ENCODE results near the gene USH1C. TPM values are rescaled to one million over a fixed set of nuclear protein-coding genes. Genes with fewer than 3 reads are reported as not detected.

USH1C gene
- total and polyA plus RNA-seq, 4 donors, result 0.09 to 1.3 (median 0.75) TPM

- Histone ChIP-seq H3K36me3 (ENCODE audit: control insufficient read depth in 4 of 4, insufficient read depth in 3 of 4, low read depth in 1 of 4, low read length in 3 of 4) (no peaks in the 10 kb centered on the region), H3K4me3 (ENCODE audit: low read depth in 1 of 3, low read length in 3 of 3) (no peak overlapping the region), H3K27ac (ENCODE audit: low read depth in 1 of 2, low read length in 2 of 2) (no peak overlapping the region), H3K4me1 (ENCODE audit: control insufficient read depth in 4 of 4, insufficient read depth in 4 of 4, low read length in 3 of 4) (no peaks in the 10 kb centered on the region), H3K9ac (ENCODE audit: low read depth in 1 of 2, low read length in 2 of 2) (no peak overlapping the region), H3K9me3 (ENCODE audit: control insufficient read depth in 4 of 4, low read length in 3 of 4) (no peaks in the 10 kb centered on the region), H3K27me3 (ENCODE audit: control insufficient read depth in 4 of 4, insufficient read depth in 4 of 4, low read length in 3 of 4) (no peaks in the 10 kb centered on the region)
- no peak for TF ChIP-seq ZBTB33 (IDR thresholded peaks at IDR 0.05)
- no peak for TF ChIP-seq FOXA2 (IDR thresholded peaks at IDR 0.05)
- TF ChIP-seq JUND (IDR thresholded peaks at IDR 0.05), result no peak
- WGBS, result 71% methylated on average over 9 of the region's 9 CpGs
- DNase-seq (ENCODE audit: low spot score), result no peak
These were observed 49.4 kb upstream of the USH1C start for GRCh38 chr11:17593466-17594245.

GRCh38 chr11:17591293-17591692 is 47.1 kb upstream of the USH1C start:
- no peak overlapping the region for H3K27ac ChIP-seq (ENCODE audit: low read depth in 1 of 2, low read length in 2 of 2)
- H3K4me3 ChIP-seq (ENCODE audit: low read depth in 1 of 3, low read length in 3 of 3), result no peak overlapping the region
- no peaks in the 10 kb centered on the region for H3K36me3 ChIP-seq (ENCODE audit: control insufficient read depth in 4 of 4, insufficient read depth in 3 of 4, low read depth in 1 of 4, low read length in 3 of 4)
- no peak for DNase-seq (ENCODE audit: low spot score)
- H3K4me1 ChIP-seq (ENCODE audit: control insufficient read depth in 4 of 4, insufficient read depth in 4 of 4, low read length in 3 of 4), result no peaks in the 10 kb centered on the region
- TF ChIP-seq TAF1 (conservative IDR thresholded peaks at IDR 0.05) (no peak), REST (IDR thresholded peaks at IDR 0.05) (no peak), ZBTB33 (IDR thresholded peaks at IDR 0.05) (no peak), SP1 (IDR thresholded peaks at IDR 0.05) (no peak), YY1 (IDR thresholded peaks at IDR 0.05) (no peak), JUND (IDR thresholded peaks at IDR 0.05) (no peak), RAD21 (IDR thresholded peaks at IDR 0.05) (no peak), CTCF (IDR thresholded peaks at IDR 0.05; ENCODE audit: low read depth, low read length, missing input control) (no peak), HNF4A (conservative IDR thresholded peaks at IDR 0.05) (no peak), NR2F2 (IDR thresholded peaks at IDR 0.05) (no peak), RXRA (IDR thresholded peaks at IDR 0.05) (no peak), FOXA2 (IDR thresholded peaks at IDR 0.05) (no peak), GABPA (IDR thresholded peaks at IDR 0.05 in 1 of 2, conservative IDR thresholded peaks at IDR 0.05 in 1 of 2) (no peak), FOXA1 (IDR thresholded peaks at IDR 0.05) (no peak), ATF3 (IDR thresholded peaks at IDR 0.05) (no peak), MAX (IDR thresholded peaks at IDR 0.05) (no peak), EGR1 (IDR thresholded peaks at IDR 0.05; ENCODE audit: low read depth in 2 of 2) (no peak)
- no peak overlapping the region for H3K9ac ChIP-seq (ENCODE audit: low read depth in 1 of 2, low read length in 2 of 2)
- WGBS, result 83% methylated on average over 11 of the region's 11 CpGs
- H3K9me3 ChIP-seq (ENCODE audit: control insufficient read depth in 4 of 4, low read length in 3 of 4), result no peaks in the 10 kb centered on the region
- H3K27me3 ChIP-seq (ENCODE audit: control insufficient read depth in 4 of 4, insufficient read depth in 4 of 4, low read length in 3 of 4), result no peaks in the 10 kb centered on the region
